CD8-positive, alpha-beta memory T cell (primary cell): ENCODE results near the gene CCDC88B. TPM values are rescaled to one million over a fixed set of nuclear protein-coding genes. Genes with fewer than 3 reads are reported as not detected.

Experiments used
- CTCF ChIA-PET: fragments of 350-600 bp; sonication (Branson Sonifier 250); formaldehyde crosslinking; loops from one replicate; lab custom pipeline; 2021; ENCODE audit warnings: antibody characterized with exemption; lab: Charles Lee
- POLR2A ChIA-PET: fragments of 350-600 bp; sonication (Branson Sonifier 250); formaldehyde crosslinking; loops from one replicate; lab custom pipeline; 2021; ENCODE audit warnings: antibody characterized with exemption; lab: Charles Lee
- DNase-seq, 5 donors: peaks; one replicate each; pipeline versions ENCODE4 v3.0.0 to v3.0.0-alpha.2; 2020 to 2022; ENCODE audit warnings: mixed read lengths in 1 of 5
- H3K27ac ChIP-seq: one replicate; pipeline ENCODE4 v1.7.0; 2013; ENCODE audit warnings: low read depth, mild to moderate bottlenecking, low read length, moderate library complexity
- H3K27me3 ChIP-seq: 2 replicates; pipeline ENCODE4 v1.7.0; 2013; ENCODE audit warnings: low read length, mild to moderate bottlenecking; ENCODE audit not compliant: insufficient read depth, poor library complexity, severe bottlenecking
- H3K36me3 ChIP-seq: 2 replicates; pipeline ENCODE4 v1.7.0; 2013; ENCODE audit warnings: mild to moderate bottlenecking, low read length, moderate library complexity; ENCODE audit not compliant: insufficient read depth
- H3K4me1 ChIP-seq: 2 replicates; pipeline ENCODE4 v1.7.0; 2013; ENCODE audit warnings: mild to moderate bottlenecking, low read length, moderate library complexity; ENCODE audit not compliant: insufficient read depth
- H3K4me3 ChIP-seq: 2 replicates; pipeline ENCODE4 v1.7.0; 2013; ENCODE audit warnings: mild to moderate bottlenecking, low read length
- H3K9me3 ChIP-seq: 2 replicates; pipeline ENCODE4 v1.7.0; 2013; ENCODE audit warnings: mild to moderate bottlenecking, low read length
- H3K27ac Mint-ChIP-seq, 8 donors: one replicate each; pipeline ENCODE4 v1.8.0; 2020 to 2021; ENCODE audit warnings: mixed read lengths in 8 of 8, mild to moderate bottlenecking in 6 of 8, inconsistent platforms in 3 of 8, moderate library complexity in 3 of 8
- H3K27me3 Mint-ChIP-seq, 2 donors: one replicate each; pipeline ENCODE4 v1.8.0; 2020 to 2021; ENCODE audit warnings: mixed read lengths in 2 of 2, mild to moderate bottlenecking in 1 of 2, moderate library complexity in 1 of 2
- H3K36me3 Mint-ChIP-seq, 3 donors: one replicate each; pipeline ENCODE4 v1.8.0; 2020 to 2021; ENCODE audit warnings: mixed read lengths in 3 of 3, inconsistent platforms in 1 of 3, mild to moderate bottlenecking in 1 of 3
- H3K4me1 Mint-ChIP-seq, 3 donors: one replicate each; pipeline ENCODE4 v1.8.0; 2020 to 2021; ENCODE audit warnings: mixed read lengths in 3 of 3, inconsistent platforms in 1 of 3, mild to moderate bottlenecking in 1 of 3
- H3K4me3 Mint-ChIP-seq, 7 donors: one replicate each; pipeline ENCODE4 v1.8.0; 2020 to 2021; ENCODE audit warnings: mixed read lengths in 7 of 7, mild to moderate bottlenecking in 6 of 7, moderate library complexity in 4 of 7, inconsistent platforms in 2 of 7
- H3K9me3 Mint-ChIP-seq, 5 donors: one replicate each; pipeline ENCODE4 v1.8.0; 2020 to 2022; ENCODE audit warnings: mixed read lengths in 5 of 5, mild to moderate bottlenecking in 3 of 5, moderate library complexity in 2 of 5, inconsistent platforms in 1 of 5
- polyA plus RNA-seq: library from polyadenylated mRNA; unstranded; fragments of 300-500 nt; fragmentation: Illumina TruSeq; gene quantifications from one replicate; pipeline ENCODE4 v1.2.3, GENCODE V29; 2021
- total RNA-seq, 2 experiments: library from RNA; stranded (reverse); gene quantifications; one replicate each; pipeline ENCODE4 v1.2.3, GENCODE V29; 2021

The CCDC88B gene
- total and polyA plus RNA-seq, 3 experiments from 2014 or later = 45.6 to 105 (median 101) TPM

DNA sequence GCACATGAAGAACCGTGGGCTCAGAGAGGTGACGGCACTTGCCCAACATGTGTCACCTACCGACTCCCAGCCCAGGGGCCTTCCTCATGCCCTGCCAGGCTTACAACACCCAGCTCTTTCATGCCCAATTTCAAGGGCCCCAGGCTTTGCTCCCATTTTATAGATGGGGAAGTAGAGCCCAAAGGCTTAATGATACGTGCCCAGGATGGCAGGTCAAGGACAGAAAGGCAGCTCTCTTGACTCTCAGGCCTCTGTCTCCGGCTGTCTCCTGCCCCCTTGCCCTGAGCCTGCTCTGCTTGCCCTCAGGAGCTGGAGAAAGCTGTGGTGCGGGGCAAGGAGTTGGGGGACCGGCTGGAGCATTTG lies 9.0 kb downstream of the CCDC88B start:
- Mint-ChIP-seq H3K27ac (no peak overlapping the region), H3K36me3 (peaks cover 0 to 44% (median 5%) of the 10 kb centered on the region in 3 donors), H3K4me1 (peaks cover 4 to 8% (median 5%) of the 10 kb centered on the region in 3 donors), H3K9me3 (no peaks in the 10 kb centered on the region), H3K27me3 (no peaks in the 10 kb centered on the region), H3K4me3 (no peak overlapping the region)
- Histone ChIP-seq H3K27ac (no peak overlapping the region), H3K4me3 (no peak overlapping the region), H3K9me3 (no peaks in the 10 kb centered on the region), H3K27me3 (no peaks in the 10 kb centered on the region), H3K4me1 (no peaks in the 10 kb centered on the region), H3K36me3 (no peaks in the 10 kb centered on the region)
- POLR2A ChIA-PET = no interaction called here
- CTCF ChIA-PET = interaction anchor here (0.6 to 0.7 kb wide), 2 partner anchors 18 to 39 kb away, joined by 3 read pairs; no protein-coding TSS in a partner anchor
- DNase-seq = no peak

DNA sequence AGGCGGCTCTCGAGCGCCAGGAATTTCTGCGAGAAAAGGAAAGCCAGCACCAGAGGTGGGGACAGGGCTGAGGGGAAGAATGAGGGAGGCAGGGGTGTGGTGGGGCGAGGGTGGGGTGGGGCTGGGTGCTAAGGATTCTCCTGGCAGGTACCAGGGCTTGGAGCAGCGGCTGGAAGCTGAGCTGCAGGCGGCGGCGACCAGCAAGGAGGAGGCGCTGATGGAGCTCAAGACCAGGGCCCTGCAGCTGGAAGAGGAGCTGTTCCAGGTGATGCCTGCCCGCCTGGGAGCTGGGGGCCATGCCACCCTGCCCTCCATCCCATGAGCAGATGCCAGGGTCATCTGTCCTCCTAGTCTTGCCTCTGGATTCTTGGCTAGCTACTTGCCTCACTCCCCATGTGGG lies 9.4 kb downstream of the CCDC88B start:
- H3K4me3 Mint-ChIP-seq = no peak overlapping the region

DNA sequence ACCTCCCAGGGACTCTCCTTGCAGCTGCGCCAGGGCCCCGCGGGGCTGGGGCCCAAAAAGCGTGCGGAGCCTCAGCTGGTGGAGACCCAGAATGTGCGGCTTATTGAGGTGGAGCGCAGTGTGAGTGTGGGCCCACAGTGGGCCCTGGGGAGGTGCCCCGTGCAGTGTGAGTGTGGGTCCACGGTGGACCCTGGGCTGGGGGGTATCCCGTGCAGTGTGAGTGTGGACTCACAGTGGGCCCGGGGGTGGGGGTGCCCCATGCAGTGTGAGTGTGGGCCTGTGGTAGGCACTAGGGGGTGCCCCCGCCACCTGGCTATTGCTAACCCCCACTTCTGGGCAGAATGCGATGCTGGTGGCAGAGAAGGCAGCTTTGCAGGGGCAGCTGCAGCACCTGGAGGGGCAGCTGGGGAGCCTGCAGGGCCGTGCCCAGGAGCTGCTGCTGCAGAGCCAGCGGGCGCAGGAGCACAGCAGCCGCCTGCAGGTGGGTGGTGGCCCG lies 11.2 kb downstream of the CCDC88B start:
- Mint-ChIP-seq H3K9me3 (no peaks in the 10 kb centered on the region), H3K36me3 (peaks cover 0 to 32% (median 3%) of the 10 kb centered on the region in 3 donors), H3K4me1 (peaks cover 0 to 4% (median 4%) of the 10 kb centered on the region in 3 donors), H3K27ac (no peak overlapping the region), H3K27me3 (no peaks in the 10 kb centered on the region), H3K4me3 (no peak overlapping the region)
- no peak for DNase-seq
- no peaks in the 10 kb centered on the region for H3K4me1 ChIP-seq
- H3K27ac ChIP-seq = no peak overlapping the region
- H3K9me3 ChIP-seq = no peaks in the 10 kb centered on the region
- H3K36me3 ChIP-seq = no peaks in the 10 kb centered on the region
- no peak overlapping the region for H3K4me3 ChIP-seq
- H3K27me3 ChIP-seq = no peaks in the 10 kb centered on the region
- ChIA-PET POLR2A (no interaction called here), CTCF (interaction anchor here (1.8 kb wide), 1 partner anchor 34 kb away, joined by 4 read pairs; the partner anchor contains the start of genes PRDX5 and TRMT112)

More for the DNA sequence above, 9.4 kb downstream of the CCDC88B start:
- Mint-ChIP-seq H3K9me3 (no peaks in the 10 kb centered on the region), H3K27me3 (no peaks in the 10 kb centered on the region), H3K27ac (peak overlapping the region in 1 of 8 donors; percentile 52), H3K36me3 (peaks cover 0 to 42% (median 5%) of the 10 kb centered on the region in 3 donors), H3K4me1 (peaks cover 4 to 8% (median 5%) of the 10 kb centered on the region in 3 donors)
- no peak for DNase-seq
- Histone ChIP-seq H3K9me3 (no peaks in the 10 kb centered on the region), H3K27me3 (no peaks in the 10 kb centered on the region), H3K27ac (no peak overlapping the region), H3K4me3 (no peak overlapping the region), H3K4me1 (no peaks in the 10 kb centered on the region), H3K36me3 (no peaks in the 10 kb centered on the region)
- ChIA-PET CTCF (interaction anchor here (0.6 to 1.8 kb wide), 2 partner anchors 32 to 39 kb away, joined by 3 to 4 read pairs; partner anchors contain the start of genes PRDX5 and TRMT112), POLR2A (no interaction called here)

DNA sequence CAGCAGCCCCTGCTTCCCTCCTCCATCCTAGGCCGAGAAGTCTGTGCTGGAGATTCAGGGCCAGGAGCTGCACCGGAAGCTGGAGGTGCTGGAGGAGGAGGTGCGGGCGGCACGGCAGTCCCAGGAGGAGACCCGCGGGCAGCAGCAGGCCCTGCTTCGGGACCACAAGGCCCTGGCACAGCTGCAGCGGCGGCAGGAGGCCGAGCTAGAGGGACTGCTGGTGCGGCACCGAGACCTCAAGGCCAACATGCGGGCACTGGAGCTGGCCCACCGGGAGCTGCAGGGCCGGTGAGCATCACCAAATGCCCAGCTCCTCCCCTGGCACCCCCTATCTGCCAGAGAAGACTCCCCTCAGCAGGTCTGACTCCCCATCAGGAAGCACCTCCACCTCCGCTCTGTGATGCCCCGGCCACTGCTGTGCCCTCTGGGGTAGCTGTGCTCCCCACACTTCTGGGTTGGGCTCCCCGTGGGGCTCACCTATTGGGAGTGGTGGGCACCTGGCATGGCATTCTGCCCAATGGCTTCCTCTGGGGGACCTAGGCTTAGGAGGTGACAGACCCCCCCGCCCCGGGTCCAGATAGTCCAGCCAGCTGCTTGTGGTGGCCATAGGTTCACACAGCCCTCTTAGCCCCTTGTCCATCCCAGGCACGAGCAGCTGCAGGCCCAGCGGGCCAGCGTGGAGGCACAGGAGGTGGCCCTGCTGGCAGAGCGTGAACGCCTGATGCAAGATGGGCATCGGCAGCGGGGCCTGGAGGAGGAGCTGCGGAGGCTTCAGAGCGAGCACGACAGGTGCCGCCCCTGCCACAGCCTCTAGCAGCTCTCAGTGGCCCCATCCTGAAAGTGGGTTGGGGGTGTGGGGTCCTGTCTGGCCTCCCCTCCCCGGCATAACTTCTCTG lies 12.3 kb downstream of the CCDC88B start:
- Mint-ChIP-seq H3K27ac (no peak overlapping the region), H3K27me3 (no peaks in the 10 kb centered on the region), H3K4me3 (no peak overlapping the region), H3K9me3 (no peaks in the 10 kb centered on the region), H3K36me3 (peaks cover 0 to 30% (median under 1%) of the 10 kb centered on the region in 3 donors), H3K4me1 (peaks cover 5 to 10% (median 5%) of the 10 kb centered on the region in 3 donors)
- ChIA-PET POLR2A (no interaction called here), CTCF (interaction anchor here (0.8 to 1.1 kb wide), 2 partner anchors 35 to 97 kb away, joined by 3 to 4 read pairs; partner anchors contain the start of genes PRDX5 and TRMT112)
- Histone ChIP-seq H3K27me3 (no peaks in the 10 kb centered on the region), H3K27ac (no peak overlapping the region), H3K9me3 (no peaks in the 10 kb centered on the region), H3K4me1 (peaks cover 1% of the 10 kb centered on the region), H3K36me3 (no peaks in the 10 kb centered on the region), H3K4me3 (no peak overlapping the region)
- DNase-seq = no peak

DNA sequence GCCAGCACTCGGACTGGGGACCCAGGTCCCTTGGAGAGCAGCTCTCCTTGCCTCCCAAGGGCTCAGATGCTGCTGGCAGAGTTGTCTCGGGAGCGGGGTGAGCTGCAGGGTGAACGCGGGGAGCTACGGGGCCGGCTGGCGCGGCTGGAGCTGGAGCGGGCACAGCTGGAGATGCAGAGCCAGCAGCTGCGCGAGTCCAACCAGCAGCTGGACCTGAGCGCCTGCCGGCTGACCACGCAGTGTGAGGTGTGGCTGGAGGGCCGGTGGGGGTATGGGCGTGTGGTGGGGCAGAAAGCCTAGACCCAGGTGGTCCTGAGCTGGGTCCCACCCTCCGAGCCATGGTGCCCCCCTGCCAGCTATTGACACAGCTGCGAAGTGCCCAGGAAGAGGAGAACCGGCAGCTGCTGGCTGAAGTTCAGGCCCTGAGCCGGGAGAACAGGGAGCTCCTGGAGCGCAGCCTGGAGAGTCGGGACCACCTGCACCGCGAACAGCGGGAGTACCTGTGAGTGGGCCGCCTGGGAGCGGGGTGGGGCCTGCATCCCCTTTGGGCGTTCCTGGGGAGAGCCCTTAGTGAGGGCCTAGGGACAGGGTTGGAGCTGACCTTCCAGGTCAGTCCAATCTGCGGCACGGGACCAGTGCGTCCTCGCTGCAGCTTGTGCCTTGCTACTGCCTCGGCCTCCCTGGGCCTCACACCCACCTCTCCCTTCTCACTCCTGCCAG lies 13.2 kb downstream of the CCDC88B start:
- Mint-ChIP-seq H3K9me3 (no peaks in the 10 kb centered on the region), H3K27ac (peak overlapping the region in 1 of 8 donors; percentile 78), H3K4me1 (peaks cover 10 to 18% (median 11%) of the 10 kb centered on the region in 3 donors), H3K4me3 (no peak overlapping the region), H3K36me3 (peaks cover 0 to 27% (median 0%) of the 10 kb centered on the region in 3 donors), H3K27me3 (no peaks in the 10 kb centered on the region)
- peaks cover 9% of the 10 kb centered on the region for H3K4me1 ChIP-seq
- H3K36me3 ChIP-seq = no peaks in the 10 kb centered on the region
- ChIA-PET CTCF (interaction anchor here (0.8 to 1.1 kb wide), 2 partner anchors 35 to 96 kb away, joined by 3 to 4 read pairs; partner anchors contain the start of genes PRDX5 and TRMT112), POLR2A (no interaction called here)
- no peaks in the 10 kb centered on the region for H3K27me3 ChIP-seq
- no peak for DNase-seq
- no peak overlapping the region for H3K27ac ChIP-seq
- H3K9me3 ChIP-seq = no peaks in the 10 kb centered on the region
- no peak overlapping the region for H3K4me3 ChIP-seq

DNA sequence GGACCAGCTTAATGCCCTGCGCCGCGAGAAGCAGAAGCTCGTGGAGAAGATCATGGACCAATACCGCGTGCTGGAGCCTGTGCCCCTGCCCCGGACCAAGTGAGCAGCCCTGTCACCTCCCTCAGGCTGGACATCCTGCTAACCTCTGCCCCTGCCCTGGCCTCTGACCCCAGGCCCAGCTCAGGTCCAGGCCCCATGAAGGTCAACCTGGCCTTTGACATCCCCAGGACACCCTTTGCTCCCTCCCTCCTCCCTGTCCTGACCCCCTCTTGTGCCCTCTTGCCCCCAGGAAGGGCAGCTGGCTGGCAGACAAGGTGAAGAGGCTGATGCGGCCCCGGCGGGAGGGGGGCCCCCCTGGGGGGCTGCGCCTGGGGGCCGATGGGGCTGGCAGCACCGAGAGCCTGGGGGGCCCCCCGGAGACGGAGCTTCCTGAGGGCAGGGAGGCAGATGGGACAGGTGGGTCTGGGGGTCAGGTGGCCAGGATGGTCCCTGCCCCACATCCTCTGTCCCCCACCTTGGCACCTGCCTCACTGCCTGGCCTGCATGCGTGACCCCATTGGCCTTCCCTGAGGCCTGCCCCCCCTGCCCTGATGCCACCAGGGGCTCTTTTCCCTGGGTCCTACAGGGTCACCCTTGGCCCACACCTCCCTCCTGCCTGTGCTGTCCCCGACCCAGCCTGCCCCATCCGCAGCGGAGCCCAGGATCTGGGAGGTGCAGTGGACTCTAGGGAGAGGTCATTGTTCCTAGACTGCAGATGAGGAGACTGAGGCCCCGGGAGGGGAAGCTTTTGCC lies 13.9 kb downstream of the CCDC88B start:
- ChIA-PET POLR2A (no interaction called here), CTCF (interaction anchor here (1.3 to 2.3 kb wide), 2 partner anchors 36 to 149 kb away, joined by 3 to 6 read pairs; partner anchors contain the start of gene PRDX5)
- Histone ChIP-seq H3K27ac (no peak overlapping the region), H3K36me3 (no peaks in the 10 kb centered on the region), H3K27me3 (no peaks in the 10 kb centered on the region), H3K4me1 (peaks cover 16% of the 10 kb centered on the region), H3K4me3 (no peak overlapping the region), H3K9me3 (no peaks in the 10 kb centered on the region)
- DNase-seq = no peak
- Mint-ChIP-seq H3K4me3 (no peak overlapping the region), H3K27me3 (no peaks in the 10 kb centered on the region), H3K27ac (no peak overlapping the region), H3K36me3 (peaks cover 0 to 25% (median 0%) of the 10 kb centered on the region in 3 donors), H3K4me1 (peaks cover 11 to 22% (median 12%) of the 10 kb centered on the region in 3 donors), H3K9me3 (no peaks in the 10 kb centered on the region)
